GM21526 (cell line): Measurements from ENCODE around the gene TMEM97.
"Not testable (repeated sequence)": the region's sequence is repeated elsewhere in the genome, so short reads cannot be mapped to it uniquely, and the experiment has no call there.

ENCODE experiments used
- ATAC-seq: cut with Tn5 transposase; IDR thresholded peaks from one replicate; pipeline ENCODE4 v1.9.1; 2021; ENCODE audit warnings: moderate library complexity; ENCODE audit not compliant: unreplicated experiment, low FRiP score

TMEM97 gene

DNA sequence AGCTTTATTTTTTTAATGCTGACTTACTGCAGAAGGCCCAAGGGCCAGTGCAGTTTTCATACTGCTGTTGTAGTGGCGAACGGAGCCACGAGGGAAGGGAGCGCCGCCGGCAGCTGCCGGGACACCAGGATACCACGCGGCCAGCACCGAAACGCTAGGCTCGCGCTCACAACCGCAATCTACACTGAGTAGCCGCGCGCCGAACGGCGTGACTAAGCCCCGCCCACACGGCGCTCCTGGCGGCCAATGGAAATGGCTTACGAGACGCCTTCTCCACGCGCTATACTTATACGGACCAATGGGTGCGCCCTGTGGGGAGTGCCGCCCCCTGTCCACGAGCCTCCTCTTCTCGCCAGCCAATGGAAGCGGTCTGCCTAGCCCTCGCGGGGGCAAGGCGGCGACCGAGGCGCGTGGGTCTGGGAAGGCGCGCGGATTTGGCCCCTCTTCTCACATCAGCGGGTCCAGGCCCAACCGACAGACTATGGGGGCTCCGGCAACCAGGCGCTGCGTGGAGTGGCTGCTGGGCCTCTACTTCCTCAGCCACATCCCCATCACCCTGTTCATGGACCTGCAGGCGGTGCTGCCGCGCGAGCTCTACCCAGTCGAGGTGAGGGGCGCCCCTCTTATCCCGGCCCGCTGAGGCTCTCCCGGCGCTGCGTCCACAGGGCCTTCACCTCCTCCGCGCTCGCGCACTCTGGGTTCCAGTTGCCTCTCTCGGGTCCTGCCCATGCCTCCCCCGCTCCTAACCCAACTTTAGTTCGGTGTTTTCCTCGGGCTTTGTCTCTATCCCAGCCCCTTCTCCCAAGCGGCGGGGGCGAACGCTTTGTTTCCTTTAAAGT, at the start of gene TMEM97:
TMEM97 (plus strand) TSS at position 442 of the 839 bp plus-strand sequence; CDS start at position 482, 40 bp downstream.
- peak; percentile 86 for ATAC-seq

DNA sequence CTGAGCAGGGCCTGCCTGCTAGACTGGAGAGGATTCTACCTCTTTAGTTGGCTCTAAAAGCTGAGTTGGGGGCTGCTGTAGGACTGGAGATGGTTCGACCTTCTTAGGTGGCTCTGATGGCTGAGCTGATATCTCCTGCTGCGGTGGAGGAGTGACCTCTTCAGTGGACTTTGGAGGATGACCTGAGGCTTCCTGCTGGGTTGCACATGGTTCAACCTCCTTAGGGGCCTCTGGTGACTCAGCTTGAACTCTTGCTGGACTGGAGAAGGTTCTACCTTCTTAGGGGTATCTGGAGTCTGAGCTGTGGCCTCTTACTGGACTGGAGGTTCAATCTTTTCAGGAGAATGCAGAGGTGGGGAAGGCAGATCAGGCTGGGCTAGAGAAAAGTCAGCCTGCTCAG, 48.9 kb upstream of the TMEM97 start:
- no peak for ATAC-seq

- no peak for ATAC-seq
Observed at GRCh38 chr17:28270926-28271325, 48.1 kb upstream of the TMEM97 start.

DNA sequence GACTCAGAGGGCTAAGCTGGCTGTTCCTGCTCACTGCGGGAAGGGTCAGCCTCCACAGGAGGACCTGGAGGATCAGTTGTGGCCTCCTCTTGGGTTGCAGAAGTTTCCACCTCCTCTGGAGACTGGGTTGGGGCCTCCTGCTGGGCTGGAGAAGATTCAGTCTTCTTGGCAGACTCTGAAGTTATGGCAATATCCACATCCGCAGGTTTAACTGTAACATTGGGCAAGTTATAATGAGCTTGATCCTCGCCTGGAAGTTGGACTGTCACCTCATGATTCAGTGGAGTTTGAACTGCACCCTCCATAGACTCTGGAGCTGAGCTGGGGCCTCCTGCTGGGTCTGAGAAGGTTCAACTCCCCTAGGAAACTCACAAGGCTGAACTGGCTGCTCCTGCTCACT, 47.6 kb upstream of the TMEM97 start:
- no peak for ATAC-seq

- no peak for ATAC-seq
Observed at GRCh38 chr17:28272166-28272565, 46.8 kb upstream of the TMEM97 start.

DNA sequence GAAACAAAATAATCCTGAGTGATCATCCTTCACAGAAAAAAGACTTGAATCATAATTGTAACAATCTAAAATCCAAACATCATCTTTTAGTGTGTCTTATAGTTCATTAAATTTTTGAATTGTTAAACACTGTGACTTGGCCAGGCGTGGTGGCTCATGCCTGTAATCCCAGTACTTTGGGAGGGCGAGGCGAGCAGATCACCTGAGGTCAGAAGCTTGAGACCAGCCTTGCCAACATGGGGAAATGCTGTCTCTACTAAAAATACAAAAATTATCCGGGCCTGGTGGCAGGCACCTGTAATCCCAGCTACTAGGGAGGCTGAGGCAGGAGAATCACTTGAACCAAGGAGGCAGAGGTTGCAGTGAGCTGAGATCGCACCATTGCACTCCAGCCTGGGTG, 45.7 kb upstream of the TMEM97 start:
- not testable (repeated sequence) for ATAC-seq

- ATAC-seq: no peak
Observed at GRCh38 chr17:28274591-28275265, 44.3 kb upstream of the TMEM97 start.

- no peak for ATAC-seq
Observed at GRCh38 chr17:28276011-28276410, 43.0 kb upstream of the TMEM97 start.

DNA sequence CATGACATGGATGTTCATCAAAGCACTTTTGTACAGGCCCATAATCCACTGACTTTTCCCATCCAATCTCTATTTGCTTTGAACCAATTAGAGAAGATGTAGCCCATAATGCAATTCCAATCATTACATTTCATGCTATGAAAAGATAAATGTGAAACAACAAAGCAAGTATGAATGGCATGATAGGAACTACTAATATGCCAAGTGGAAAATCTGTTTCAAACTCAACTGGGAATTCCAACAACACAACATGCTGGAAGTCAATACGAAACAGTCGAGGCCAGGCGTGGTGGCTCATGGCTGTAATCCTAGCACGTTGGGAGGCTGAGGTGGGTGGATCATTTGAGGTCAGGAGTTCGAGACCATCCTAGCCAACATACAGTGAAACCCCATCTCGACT, 39.6 kb upstream of the TMEM97 start:
- ATAC-seq: no peak

DNA sequence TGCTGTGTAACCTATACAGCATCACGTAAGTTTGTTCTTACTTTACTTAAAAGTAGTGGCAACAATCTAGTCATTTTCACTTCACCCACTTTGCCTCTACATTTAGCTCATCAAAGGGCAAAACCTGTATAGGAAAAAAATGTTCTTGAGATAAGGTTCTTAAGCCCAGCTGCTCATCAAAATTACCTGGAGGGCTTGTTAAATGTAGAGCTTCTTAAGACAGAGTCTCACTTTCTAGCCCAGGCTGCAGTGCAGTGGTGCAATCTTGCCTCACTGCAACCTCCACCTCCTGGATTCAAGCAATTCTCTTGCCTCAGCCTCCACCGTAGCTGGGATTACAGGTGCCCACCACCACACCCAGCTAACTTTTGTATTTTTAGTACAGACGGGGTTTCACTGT, 38.2 kb upstream of the TMEM97 start:
- no peak for ATAC-seq

DNA sequence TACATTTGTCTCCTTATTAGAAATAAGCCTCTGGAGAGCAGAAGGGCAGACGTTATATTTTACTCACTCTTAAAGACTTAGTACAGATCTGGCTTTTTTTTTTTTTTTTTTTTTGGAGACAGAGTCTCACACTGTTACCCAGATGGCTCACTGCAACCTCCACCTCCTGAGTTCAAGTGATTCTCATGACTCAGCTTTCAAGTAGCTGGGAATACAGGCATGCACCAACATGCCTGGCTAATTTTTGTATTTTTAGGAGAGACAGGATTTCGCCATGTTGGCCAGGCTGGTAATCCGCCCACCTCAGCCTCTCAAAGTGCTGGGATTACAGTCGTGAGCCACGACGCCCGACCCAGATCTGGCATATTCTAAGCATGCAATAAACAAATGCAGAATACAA, 36.4 kb upstream of the TMEM97 start:
- ATAC-seq: no peak

- no peak for ATAC-seq
Observed at GRCh38 chr17:28285965-28286364, 33.0 kb upstream of the TMEM97 start.

GRCh38 chr17:28290703-28291102, 28.3 kb upstream of the TMEM97 start:
- no peak for ATAC-seq

DNA sequence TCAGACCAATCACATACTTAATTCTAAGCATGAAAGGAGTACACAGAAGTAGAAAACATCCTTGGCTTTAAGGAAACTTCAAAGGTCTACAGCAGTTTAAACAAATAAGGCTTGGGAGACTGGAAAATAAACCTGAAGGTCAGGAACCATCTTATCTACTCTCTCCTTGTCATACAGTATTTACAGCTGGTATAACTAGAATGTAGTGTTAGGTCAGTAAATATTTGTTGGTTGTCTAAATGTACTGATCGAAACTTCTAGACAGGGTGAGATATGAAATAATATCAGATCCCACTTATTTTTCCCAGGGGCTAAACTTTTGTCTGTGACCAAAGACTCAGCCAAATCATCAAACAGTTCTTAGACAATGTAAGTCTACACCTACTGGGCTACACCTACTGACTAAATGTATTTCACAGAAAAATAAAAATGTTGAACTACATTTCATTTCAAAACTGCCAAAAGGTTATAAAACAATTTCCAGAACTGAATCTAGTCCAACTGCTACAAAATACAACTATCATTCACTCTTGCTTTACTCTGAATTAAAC, 27.1 kb upstream of the TMEM97 start:
- ATAC-seq: no peak

- not testable (repeated sequence) for ATAC-seq
Observed at GRCh38 chr17:28292878-28293277, 26.1 kb upstream of the TMEM97 start.

- ATAC-seq: no peak
Observed at GRCh38 chr17:28293994-28294393, 25.0 kb upstream of the TMEM97 start.

DNA sequence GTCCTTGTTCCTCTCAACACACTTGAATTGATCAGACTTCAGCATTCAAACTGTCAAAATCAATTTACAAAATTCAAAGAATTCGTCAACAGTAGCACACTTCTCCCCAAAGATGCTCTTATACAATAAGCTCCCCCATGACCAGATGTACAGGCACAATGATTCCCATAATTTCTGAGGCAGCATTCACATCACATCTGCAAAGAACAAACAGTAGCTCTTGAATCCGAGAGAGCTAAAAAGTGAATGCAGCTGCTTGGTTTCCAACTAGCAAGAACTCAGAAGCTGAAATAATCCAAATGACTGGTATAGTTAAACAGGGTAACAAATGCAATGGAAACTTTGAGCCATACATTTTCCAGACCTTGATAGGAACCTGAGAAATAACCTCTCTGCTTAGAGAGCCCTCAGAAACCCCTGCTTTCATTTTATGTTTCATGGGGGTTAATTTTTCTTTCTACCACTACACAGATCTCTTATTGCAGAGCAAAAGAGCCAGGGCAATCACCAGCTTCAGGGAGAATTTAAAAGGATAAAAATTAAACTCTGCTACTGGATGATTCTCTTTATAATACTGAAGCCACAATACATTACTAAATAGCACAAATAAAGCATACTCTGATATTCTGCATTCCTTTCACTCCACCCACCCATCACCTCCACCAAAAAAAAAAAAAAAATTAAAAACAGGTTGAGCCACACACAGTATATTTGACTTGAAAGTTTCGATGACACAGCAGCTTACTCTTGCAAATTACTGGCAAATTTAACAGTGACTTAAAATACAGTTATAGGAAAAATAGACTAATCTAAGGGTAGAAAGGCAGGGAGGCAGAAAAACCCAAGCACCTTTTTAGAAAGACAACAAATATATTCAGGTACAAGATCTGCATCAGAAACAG, 23.1 kb upstream of the TMEM97 start:
- ATAC-seq: no peak

DNA sequence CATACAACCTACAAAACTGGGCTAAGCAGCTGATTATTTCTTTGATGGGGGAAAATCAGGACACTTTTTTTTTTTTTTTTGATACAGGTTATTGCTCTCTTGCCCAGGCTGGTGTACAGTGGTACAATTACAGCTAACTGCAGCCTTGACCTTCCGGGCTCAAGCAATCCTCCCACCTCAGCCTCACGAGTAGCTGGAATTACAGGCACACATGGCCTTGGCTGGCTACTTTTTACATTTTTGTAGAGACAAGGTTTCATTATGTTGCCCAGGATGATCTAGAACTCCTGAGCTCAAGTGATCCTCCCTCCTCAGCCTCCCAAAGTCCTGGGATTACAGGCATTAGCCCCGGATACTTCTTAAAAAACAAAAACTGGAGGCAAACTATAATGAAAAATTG, 20.6 kb upstream of the TMEM97 start:
- no peak for ATAC-seq

GRCh38 chr17:28306954-28307401, 12.0 kb upstream of the TMEM97 start:
- no peak for ATAC-seq

- ATAC-seq: no peak
Observed at GRCh38 chr17:28313841-28314240, 5.2 kb upstream of the TMEM97 start.
